ENCODE data around the gene FBXL22.
"Not testable (repeated sequence)": the region's sequence is repeated elsewhere in the genome, so short reads cannot be mapped to it uniquely, and the experiment has no call there.

The FBXL22 gene

GRCh38 chr15:63595065-63595464 is 2.1 kb upstream of the FBXL22 start:
- peak; percentile 50 for DNase-seq

DNA sequence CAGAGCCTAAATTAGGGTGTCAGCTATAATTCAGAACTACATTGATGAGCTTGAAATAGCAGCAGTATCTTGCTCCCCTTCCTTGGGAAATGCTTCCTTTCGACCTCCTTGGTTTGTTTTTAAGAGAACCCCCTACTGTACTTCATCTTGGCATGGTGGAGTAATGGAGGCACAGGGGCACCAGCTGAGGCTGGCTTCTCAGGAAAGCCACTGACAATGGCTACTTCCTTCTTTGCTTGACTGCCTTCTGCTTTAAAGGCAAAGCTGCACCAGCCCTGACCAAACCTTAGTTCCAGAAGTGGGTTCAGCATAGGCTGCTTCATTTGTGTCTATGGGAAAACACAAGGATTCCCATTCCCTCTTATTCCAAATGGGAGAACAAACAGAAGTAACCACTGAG is 1.5 kb upstream of the FBXL22 start:
- no peak for DNase-seq

GRCh38 chr15:63596676-63597037 is 530 bp upstream of the FBXL22 start:
- DNase-seq = no peak

GRCh38 chr15:63597821-63598220 is 634 bp downstream of the FBXL22 start:
- no peak for DNase-seq

- peak; percentile 75 for DNase-seq
Observed at GRCh38 chr15:63598473-63599400, 1.6 kb downstream of the FBXL22 start.

- peak; percentile 59 for DNase-seq
Observed at GRCh38 chr15:63599401-63600000, 2.3 kb downstream of the FBXL22 start.

DNA sequence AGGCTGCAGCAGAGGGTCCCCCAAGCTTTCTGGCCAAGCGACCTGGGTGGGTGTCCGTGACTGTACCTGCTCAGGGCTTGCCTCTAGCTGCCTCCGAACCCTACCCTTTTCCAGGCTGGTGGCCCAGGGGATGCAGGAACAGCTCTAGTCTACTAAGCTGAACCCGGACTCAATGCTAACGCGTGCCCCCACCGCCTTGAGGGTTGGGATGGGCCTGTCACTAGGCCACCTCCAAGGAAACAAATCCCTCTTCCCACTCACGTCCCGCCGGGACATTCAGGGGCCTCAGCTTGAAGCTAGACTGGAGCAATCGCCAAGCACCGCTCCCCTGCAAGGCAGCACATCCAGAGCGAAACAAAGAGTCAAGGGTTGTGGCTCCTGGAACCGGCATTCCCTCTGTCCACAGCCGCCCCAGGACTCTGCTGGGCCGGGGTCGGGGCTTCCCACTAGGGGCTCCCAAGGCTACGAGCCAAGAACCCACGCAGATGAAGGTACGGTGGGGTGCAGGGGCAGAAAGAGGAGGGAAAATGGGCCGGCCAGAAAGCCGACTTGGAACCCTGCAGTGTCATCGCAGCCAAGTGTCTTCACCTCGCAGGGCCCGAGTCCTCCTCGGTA is 2.9 kb downstream of the FBXL22 start:
- no peak for DNase-seq

DNA sequence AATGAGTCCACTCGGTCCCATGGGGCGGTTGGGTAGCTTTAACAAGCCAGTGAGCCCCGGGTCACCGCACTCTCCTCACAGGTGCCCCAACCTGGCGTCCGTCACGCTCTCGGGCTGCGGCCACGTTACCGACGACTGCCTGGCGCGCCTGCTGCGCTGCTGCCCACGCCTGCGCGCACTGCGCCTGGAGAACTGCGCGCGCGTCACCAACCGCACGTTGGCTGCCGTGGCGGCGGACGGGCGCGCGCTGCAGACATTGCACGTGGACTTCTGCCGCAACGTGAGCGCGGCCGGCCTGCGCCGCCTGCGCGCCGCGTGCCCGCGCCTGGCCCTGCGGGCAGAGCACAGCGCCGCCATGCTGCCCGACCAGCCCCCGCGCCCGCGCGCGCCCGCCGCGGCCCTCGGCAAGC is 3.4 kb downstream of the FBXL22 start:
- DNase-seq = peak; percentile 93

- DNase-seq = peak; percentile 59
Observed at GRCh38 chr15:63601026-63601703, 4.0 kb downstream of the FBXL22 start.

GRCh38 chr15:63601704-63602185 is 4.6 kb downstream of the FBXL22 start:
- DNase-seq = no peak

GRCh38 chr15:63602595-63602994 is 5.4 kb downstream of the FBXL22 start:
- DNase-seq = no peak

DNA sequence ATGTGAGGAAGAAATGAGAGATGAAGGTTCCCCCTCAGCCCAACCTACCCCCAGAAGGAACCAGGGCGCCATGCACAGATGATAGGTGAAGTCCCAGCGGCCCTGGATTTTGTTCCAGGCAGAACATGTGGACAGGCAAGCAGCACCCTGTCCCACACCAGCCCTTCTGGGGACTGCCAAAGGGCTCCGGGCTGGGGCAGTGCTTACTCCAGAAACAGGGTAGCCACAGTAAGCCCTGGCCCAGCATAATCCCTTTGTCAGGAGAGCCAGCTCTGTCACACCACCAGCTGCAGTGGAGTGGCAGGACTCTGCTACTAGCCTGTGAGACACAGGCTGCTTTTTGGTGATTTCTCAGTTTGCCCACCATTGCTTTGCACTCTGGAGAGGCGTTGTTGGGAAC is 6.3 kb downstream of the FBXL22 start:
- DNase-seq = no peak

- DNase-seq = no peak
Observed at GRCh38 chr15:63604281-63604680, 7.1 kb downstream of the FBXL22 start.

GRCh38 chr15:63605036-63605435 is 7.8 kb downstream of the FBXL22 start:
- DNase-seq = no peak

DNA sequence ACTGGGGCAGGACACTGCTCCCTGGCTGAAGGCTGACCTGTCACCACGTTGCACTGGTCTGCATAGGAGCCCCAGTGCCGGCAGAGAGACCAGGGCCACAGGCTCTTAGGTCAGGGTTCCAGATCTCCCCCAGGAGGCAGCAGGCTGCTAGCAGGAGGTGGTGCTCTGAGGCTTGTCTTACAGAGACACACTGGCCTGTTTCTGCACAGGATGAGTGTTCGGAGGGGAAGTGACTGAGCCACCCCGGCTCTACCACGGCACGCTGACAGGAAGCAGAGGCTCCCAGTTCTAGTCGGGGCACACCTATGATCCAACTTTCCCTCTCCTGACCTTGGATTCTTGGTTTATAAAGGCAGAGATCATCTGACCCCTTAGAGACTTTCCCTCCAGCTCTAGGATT is 8.6 kb downstream of the FBXL22 start:
- DNase-seq = no peak

DNA sequence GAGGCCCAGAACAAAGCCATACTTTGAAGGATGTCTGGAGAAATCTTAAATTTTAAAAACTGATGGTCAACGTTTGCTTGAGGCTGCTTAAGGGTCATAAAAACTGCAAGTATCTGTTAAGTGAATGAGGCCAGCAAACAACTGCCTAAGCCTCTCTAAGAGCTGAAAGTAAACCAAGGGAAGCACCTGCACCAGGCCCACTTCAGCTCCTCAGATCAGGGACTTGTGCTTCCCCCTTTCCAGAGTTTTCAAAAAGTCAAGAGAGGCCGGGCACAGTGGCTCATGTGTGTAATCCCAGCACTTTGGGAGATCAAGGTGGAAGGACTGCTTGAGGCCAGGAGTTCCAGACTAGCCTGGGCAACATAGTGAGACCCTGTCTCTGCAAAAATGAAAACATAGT is 9.1 kb downstream of the FBXL22 start:
- DNase-seq = no peak

GRCh38 chr15:63608989-63609388 is 11.8 kb downstream of the FBXL22 start:
- no peak for DNase-seq

DNA sequence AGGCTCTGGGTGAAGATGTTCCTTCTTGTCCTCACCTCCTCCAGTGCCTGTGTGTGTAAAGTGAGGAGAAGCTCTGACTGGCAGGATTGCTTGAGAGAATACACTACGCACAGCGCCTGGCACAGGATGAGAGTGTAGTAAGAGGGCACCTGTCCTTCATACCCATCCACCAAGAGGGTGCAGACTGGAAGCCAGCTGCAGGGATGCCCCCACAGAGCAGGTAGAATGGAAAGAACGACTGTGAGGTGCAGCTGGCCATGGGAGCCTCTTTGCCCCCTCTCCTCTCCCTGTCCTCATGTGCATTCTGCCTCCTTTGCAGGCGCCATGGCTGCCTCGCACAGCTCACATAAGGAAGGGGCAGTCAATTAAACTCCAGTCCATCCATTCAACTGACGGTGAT is 12.3 kb downstream of the FBXL22 start:
- no peak for DNase-seq

- peak; percentile 85 for DNase-seq
Observed at GRCh38 chr15:63610209-63610841, 13.1 kb downstream of the FBXL22 start.

DNA sequence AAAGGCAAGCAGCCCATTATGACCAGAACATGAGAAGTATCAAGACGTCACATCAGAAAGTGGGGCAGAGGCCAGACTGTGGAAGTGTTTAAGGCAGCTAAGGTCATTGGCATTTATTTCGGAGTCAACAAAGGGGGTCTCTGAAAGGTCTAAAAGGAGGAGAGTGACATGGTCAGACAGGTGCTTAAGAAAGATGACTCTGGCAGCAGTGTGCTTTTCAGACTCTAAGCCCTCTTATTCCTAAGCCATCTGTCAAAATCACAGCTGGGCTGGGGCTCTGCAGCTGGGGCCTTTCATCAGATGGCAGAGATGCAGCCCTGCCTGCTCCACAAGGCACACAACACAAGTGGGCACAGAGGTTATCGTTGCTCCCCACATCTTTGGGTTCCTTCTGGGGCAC is 14.0 kb downstream of the FBXL22 start:
- peak; percentile 59 for DNase-seq

GRCh38 chr15:63612300-63612699 is 15.1 kb downstream of the FBXL22 start:
- DNase-seq = no peak

DNA sequence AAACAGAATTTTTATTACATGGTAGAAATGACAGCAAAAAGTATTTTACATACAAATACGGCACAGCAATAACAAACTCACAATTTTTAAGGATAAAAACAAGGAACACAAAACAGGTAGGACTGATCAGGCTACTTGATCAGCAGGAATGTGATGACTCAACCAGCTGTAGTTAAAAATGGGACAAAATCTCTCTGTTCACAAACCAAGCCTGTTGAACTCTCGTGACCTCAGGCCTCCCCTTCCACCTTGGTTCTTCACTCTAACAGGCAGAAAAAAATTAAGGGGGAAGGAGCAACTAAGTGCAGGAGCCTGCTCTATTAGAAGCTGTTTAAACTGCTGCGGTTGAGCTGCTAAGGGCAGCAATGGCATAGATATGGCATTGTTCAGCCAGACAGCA is 18.7 kb downstream of the FBXL22 start:
- DNase-seq = no peak

DNA sequence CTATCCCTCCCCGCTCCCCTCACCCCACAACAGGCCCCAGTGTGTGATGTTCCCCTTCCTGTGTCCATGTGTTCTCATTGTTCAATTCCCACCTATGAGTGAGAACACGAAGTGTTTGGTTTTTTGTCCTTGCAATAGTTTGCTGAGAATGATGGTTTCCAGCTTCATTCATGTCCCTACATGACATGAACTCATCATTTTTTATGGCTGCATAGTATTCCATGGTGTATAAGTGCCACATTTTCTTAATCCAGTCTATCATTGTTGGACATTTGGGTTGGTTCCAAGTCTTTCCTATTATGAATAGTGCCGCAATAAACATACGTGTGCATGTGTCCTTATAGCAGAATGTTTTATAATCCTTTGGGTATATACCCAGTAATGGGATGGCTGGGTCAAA is 20.0 kb downstream of the FBXL22 start:
- DNase-seq = not testable (repeated sequence)

Measured in femur (tissue), 1 donor.